ENCODE measurements around the gene SMC5. TPM values are rescaled to one million over a fixed set of nuclear protein-coding genes. Genes with fewer than 3 reads are reported as not detected.

Gene SMC5
- total and polyA plus RNA-seq, 2 experiments from 2014 or later: 9.0 to 15.3 TPM

DNA sequence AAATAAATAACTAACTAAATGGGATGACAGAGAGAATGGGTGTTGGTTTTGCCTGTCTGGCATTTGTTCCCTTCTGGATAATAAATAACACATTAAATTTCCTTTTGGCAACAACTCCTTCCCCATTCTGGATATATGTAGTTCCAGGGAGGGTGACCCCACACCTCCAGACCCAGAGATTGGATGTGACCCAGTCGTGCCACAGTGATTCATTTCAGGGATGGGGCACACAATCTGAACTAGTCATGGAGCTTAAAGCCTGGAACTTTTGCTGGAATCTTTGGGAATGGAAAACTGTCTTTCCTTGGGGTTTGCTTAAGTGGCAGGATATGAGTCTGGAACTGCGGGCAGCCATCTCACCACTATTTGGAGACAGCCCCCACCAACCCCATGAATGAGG is 144.4 kb downstream of the SMC5 start:
- Histone ChIP-seq H3K36me3 (no peaks in the 10 kb centered on the region), H3K27ac (no peak overlapping the region), H3K4me1 (ENCODE audit: low read depth) (no peaks in the 10 kb centered on the region), H3K4me3 (no peak overlapping the region), H3K27me3 (peaks cover 9% of the 10 kb centered on the region), H3K9me3 (ENCODE audit: low read depth) (no peaks in the 10 kb centered on the region)
- DNase-seq (ENCODE audit: low read depth in 1 of 2, low spot score in 1 of 2): no peak
- TF ChIP-seq, protein P1, sequence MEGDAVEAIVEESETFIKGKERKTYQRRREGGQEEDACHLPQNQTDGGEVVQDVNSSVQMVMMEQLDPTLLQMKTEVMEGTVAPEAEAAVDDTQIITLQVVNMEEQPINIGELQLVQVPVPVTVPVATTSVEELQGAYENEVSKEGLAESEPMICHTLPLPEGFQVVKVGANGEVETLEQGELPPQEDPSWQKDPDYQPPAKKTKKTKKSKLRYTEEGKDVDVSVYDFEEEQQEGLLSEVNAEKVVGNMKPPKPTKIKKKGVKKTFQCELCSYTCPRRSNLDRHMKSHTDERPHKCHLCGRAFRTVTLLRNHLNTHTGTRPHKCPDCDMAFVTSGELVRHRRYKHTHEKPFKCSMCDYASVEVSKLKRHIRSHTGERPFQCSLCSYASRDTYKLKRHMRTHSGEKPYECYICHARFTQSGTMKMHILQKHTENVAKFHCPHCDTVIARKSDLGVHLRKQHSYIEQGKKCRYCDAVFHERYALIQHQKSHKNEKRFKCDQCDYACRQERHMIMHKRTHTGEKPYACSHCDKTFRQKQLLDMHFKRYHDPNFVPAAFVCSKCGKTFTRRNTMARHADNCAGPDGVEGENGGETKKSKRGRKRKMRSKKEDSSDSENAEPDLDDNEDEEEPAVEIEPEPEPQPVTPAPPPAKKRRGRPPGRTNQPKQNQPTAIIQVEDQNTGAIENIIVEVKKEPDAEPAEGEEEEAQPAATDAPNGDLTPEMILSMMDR (IDR thresholded peaks at IDR 0.05; ENCODE audit: low read depth, low read length): no peak

- H3K4me1 ChIP-seq (ENCODE audit: low read depth): no peaks in the 10 kb centered on the region
- H3K36me3 ChIP-seq: no peaks in the 10 kb centered on the region
- peak in 1 of 2 donors; percentile 36 for DNase-seq (ENCODE audit: low read depth in 1 of 2, low spot score in 1 of 2)
- no peaks in the 10 kb centered on the region for H3K9me3 ChIP-seq (ENCODE audit: low read depth)
- H3K4me3 ChIP-seq: no peak overlapping the region
- no peak overlapping the region for H3K27ac ChIP-seq
- H3K27me3 ChIP-seq: peaks cover 9% of the 10 kb centered on the region
- TF ChIP-seq, protein P1 (IDR thresholded peaks at IDR 0.05; ENCODE audit: low read depth, low read length): no peak
These were observed 144.8 kb downstream of the SMC5 start for GRCh38 chr9:70403618-70404025.

GRCh38 chr9:70404261-70404660 is 145.5 kb downstream of the SMC5 start:
- H3K27ac ChIP-seq: no peak overlapping the region
- no peaks in the 10 kb centered on the region for H3K4me1 ChIP-seq (ENCODE audit: low read depth)
- DNase-seq (ENCODE audit: low read depth in 1 of 2, low spot score in 1 of 2): no peak

More at GRCh38 chr9:70404261-70404660, 145.5 kb downstream of the SMC5 start:
- no peak overlapping the region for H3K4me3 ChIP-seq
- no peaks in the 10 kb centered on the region for H3K36me3 ChIP-seq
- peaks cover 9% of the 10 kb centered on the region for H3K27me3 ChIP-seq
- H3K9me3 ChIP-seq (ENCODE audit: low read depth): no peaks in the 10 kb centered on the region
- TF ChIP-seq, protein P1 (IDR thresholded peaks at IDR 0.05; ENCODE audit: low read depth, low read length): no peak

Other genes starting within 250 kb of the SMC5 start
- gene MAMDC2, start 215.1 kb upstream of the SMC5 start, total RNA-seq: 0.32 and 0.54 TPM in 2 replicates
- gene MAMDC2, start 215.1 kb upstream of the SMC5 start, polyA plus RNA-seq: 0.51 and 1.1 TPM in 2 replicates
- 0.28 and 0.30 TPM in 2 replicates for gene KLF9, start 155.7 kb downstream of the SMC5 start, total RNA-seq
- not detected in 2 replicates for gene KLF9, start 155.7 kb downstream of the SMC5 start, polyA plus RNA-seq

Data from cardiac muscle cell (in vitro differentiated cells and primary cell).